Coronary artery (tissue), 2 donors: ENCODE results near the gene IRF2BP1.

Experiments
- DNase-seq: peaks from one replicate; pipeline ENCODE4 v3.0.0-alpha.2; 2017; ENCODE audit warnings: low spot score
- H3K27ac ChIP-seq, 2 donors: fragments of 200-600 bp; sonication (generic); one replicate each; pipeline ENCODE4 v1.5.1; 2016 to 2019
- H3K4me3 ChIP-seq: fragments of 200-600 bp; sonication (generic); 2 replicates; pipeline ENCODE4 v1.5.1; 2016; ENCODE audit warnings: mild to moderate bottlenecking, moderate library complexity
- TF ChIP-seq, protein P1 (sequence below): fragments of 200-600 bp; sonication (generic); IDR thresholded peaks from one replicate; pipeline ENCODE4 v1.5.1; 2019; ENCODE audit warnings: antibody characterized with exemption

The IRF2BP1 gene

DNA sequence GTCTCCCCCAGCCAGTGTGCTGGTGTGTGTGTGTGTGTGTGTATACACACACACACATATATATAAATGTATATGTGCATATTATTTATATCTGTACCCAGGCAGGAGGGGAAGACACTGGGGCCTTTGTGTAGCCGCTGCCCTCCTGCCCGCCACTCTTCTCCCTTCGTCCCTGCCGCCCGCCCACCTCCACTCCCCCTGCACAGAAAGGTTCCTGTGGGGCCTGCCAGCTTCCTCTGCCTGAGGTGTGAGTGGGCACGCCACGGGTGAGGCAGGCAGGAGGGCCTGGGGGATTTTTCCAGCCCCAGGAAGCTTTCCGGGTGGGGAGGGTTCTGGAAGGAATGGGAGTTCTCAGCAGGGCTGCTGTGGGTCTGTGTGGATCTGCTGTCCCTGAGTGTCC is 6.9 kb downstream of the IRF2BP1 start:
- TF ChIP-seq, protein P1, sequence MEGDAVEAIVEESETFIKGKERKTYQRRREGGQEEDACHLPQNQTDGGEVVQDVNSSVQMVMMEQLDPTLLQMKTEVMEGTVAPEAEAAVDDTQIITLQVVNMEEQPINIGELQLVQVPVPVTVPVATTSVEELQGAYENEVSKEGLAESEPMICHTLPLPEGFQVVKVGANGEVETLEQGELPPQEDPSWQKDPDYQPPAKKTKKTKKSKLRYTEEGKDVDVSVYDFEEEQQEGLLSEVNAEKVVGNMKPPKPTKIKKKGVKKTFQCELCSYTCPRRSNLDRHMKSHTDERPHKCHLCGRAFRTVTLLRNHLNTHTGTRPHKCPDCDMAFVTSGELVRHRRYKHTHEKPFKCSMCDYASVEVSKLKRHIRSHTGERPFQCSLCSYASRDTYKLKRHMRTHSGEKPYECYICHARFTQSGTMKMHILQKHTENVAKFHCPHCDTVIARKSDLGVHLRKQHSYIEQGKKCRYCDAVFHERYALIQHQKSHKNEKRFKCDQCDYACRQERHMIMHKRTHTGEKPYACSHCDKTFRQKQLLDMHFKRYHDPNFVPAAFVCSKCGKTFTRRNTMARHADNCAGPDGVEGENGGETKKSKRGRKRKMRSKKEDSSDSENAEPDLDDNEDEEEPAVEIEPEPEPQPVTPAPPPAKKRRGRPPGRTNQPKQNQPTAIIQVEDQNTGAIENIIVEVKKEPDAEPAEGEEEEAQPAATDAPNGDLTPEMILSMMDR: no peak
- DNase-seq: no peak
- H3K4me3 ChIP-seq: no peak overlapping the region
- H3K27ac ChIP-seq: no peak overlapping the region

DNA sequence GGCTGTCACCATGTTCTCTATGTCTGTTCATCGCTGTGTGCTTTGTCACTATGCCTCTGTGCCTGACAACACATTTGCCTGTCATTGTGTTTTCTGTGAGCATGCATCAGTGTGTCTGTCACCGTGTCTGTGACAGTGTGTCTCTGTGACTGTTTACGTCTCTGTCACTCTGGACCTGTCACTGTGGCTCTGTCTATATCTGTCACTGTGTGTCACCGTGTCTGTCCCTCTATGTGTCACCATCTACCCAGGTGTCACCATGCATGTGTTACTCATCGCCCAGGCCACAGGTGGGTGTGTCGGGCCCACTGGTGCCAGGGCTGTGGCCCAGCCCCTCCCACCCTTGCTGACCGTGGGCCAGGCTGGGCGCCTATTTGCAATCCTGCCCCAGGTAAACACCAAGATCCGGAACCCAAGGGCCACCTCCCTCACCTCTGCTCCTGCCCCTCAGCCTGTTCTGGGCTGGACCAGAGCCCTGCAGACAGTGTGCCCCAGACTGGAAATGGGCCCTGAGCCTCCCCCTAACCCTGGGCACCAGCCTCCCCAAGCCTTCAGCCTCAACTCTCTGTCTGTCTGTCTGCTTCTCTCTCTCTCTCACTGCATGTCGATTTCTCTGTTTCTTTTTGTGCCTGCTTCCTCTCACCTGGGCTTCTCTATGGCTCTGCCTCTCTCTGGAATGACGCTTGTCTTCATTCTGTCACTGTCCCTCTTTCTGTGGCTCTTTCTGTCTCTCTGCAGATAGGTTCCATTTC is 7.7 kb downstream of the IRF2BP1 start:
- no peak for DNase-seq
- H3K27ac ChIP-seq: no peak overlapping the region
- H3K4me3 ChIP-seq: no peak overlapping the region
- TF ChIP-seq, protein P1: no peak

DNA sequence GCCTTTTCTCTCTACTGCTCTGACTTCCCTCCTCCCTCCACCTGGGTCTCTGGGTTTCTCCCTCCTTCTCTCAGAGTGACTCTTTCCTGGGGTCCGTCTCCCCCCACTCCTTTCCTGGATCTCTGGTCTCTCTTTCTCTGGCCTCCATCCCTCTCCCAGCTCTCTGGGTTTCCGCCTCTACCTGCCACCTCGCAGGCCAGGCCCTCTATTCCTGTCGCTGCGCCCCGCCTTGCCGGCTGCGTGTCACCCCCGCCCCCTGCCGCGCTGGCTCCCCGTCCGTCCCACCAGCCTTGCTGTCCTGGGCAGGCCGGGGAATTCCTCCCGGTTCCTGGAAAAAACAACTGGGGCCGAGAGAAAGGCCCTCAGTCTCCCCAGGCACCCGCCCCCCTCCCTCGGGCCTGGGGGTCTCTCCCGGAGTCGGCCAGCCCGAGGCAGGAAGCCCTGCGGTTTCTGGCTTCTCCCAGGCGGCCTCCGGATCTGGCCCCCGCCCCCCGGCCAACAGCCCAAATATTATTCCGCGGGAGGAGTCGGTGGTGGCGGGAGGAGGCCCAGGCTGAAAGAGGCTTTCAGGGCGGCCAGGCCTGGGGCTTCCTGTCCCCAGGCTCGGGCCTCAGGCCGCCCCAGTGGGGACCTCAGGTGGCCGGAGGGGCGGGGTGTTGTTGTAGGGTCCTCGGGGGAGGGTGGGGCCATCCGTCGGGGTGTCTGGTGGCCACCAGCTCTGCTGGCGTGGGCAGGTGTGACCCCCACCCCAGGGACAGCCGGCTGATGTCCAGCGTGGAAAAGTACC is 9.3 kb downstream of the IRF2BP1 start:
- TF ChIP-seq, protein P1: no peak
- no peak for DNase-seq
- peak overlapping the region; percentile 57 for H3K4me3 ChIP-seq
- peak overlapping the region in 1 of 2 donors; percentile 61 for H3K27ac ChIP-seq

DNA sequence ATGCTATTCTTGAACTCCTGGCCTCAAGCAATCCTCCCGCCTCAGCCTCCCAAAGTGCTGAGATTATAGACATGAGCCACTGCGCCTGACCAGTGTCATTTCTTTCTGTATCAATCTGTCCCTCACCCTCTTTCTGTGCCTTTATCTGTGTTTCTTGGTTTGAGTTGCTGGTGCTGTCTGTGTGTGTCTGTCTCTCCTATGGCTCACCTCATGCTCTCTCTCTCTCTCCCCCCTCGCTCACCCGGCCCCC is 9.9 kb downstream of the IRF2BP1 start:
- Histone ChIP-seq H3K27ac (no peak overlapping the region), H3K4me3 (no peak overlapping the region)
- TF ChIP-seq, protein P1: no peak
- DNase-seq: no peak

DNA sequence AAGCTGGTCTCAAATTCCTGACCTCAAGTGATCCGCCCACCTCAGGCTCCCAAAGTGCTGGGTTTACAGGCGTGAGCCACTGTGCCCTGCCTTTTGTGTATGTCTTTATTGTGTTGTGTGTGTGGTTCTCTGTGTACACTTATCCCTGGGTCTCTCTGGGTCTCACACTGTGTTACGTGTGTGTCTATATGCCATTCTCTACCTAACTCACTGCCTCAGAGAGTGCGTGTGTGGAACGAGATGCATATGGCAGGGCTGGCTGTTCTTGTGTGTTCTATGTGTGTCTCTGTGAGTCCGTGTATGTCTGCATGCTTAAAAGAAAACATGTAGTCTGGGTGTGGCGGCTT is 11.3 kb downstream of the IRF2BP1 start:
- H3K4me3 ChIP-seq: no peak overlapping the region
- TF ChIP-seq, protein P1: no peak
- no peak overlapping the region for H3K27ac ChIP-seq
- DNase-seq: no peak

DNA sequence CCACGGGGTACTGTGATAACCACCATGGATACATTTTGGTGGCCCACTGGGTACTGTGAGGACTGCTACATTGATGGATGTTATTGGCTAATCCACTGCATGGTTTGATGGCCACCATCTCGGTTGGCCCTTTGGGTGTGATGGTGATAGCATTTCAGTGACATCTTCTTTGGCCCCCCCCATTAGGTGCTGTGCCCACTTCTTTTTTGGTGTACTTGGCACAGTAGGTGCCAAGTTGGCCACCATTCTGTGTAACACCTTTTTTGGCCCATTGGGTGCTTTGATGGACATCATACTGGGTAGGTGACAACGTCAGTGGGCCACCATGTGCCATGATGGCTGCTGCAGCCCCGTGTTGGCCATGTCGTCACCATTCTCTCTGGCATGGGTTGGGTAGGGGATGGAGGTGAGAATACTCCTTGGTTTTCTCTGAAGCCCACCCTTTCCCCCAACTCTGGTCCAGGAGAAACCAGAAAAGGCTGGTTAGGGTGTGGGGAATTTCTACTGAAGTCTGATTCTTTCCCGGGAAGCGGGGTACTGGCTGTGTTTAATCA is 12.6 kb downstream of the IRF2BP1 start:
- no peak overlapping the region for H3K27ac ChIP-seq
- TF ChIP-seq, protein P1: no peak
- H3K4me3 ChIP-seq: no peak overlapping the region
- DNase-seq: no peak
